PFSK-1 (cell line): ENCODE results near the gene TDRD3.

Experiments
- POLR2AphosphoS5 ChIP-seq: IDR thresholded peaks from 2 replicates; pipeline ENCODE4 v1.6.1; 2012; ENCODE audit warnings: low read depth, mild to moderate bottlenecking, control low read depth, low read length, moderate library complexity
- REST ChIP-seq, 2 experiments: IDR thresholded peaks; 2 replicates each; pipeline versions ENCODE4 v1.6.1 to v1.8.0; 2011 to 2012; ENCODE audit warnings: low read depth in 2 of 2, low read length in 2 of 2, control low read depth in 1 of 2, inconsistent platforms in 1 of 2, mild to moderate bottlenecking in 1 of 2, moderate library complexity in 1 of 2; ENCODE audit not compliant: insufficient read depth in 1 of 2
- SIN3A ChIP-seq: IDR thresholded peaks from 2 replicates; pipeline ENCODE4 v1.6.1; 2012; ENCODE audit warnings: mild to moderate bottlenecking, low read length, moderate library complexity, borderline replicate concordance; ENCODE audit not compliant: insufficient read depth
- TAF1 ChIP-seq: IDR thresholded peaks from 2 replicates; pipeline ENCODE4 v1.6.1; 2012; ENCODE audit warnings: low read length, control low read depth, borderline replicate concordance; ENCODE audit not compliant: insufficient read depth

- TF ChIP-seq REST (IDR thresholded peaks at IDR 0.05; ENCODE audit: insufficient read depth in 1 of 2, low read depth in 2 of 2, low read length in 2 of 2) (no peak), TAF1 (no peak), POLR2AphosphoS5 (no peak), SIN3A (no peak)
Observed at GRCh38 chr13:60562096-60562780, 165.2 kb downstream of the TDRD3 start.
